Chondrocyte (in vitro differentiated cells): ENCODE data around the gene GRM4. TPM values are rescaled to one million over a fixed set of nuclear protein-coding genes. Genes with fewer than 3 reads are reported as not detected.

Experiments used
- DNase-seq: peaks from one replicate; pipeline ENCODE4 v3.0.0; 2021; ENCODE audit warnings: mixed read lengths, low spot score
- H3K27ac Mint-ChIP-seq: one replicate; pipeline ENCODE4 v1.8.0; 2021; ENCODE audit warnings: mild to moderate bottlenecking, moderate library complexity, mixed read lengths; ENCODE audit not compliant: unreplicated experiment
- H3K27me3 Mint-ChIP-seq: 2 replicates; pipeline ENCODE4 v1.8.0; 2021; ENCODE audit warnings: low read depth, mixed read lengths
- H3K36me3 Mint-ChIP-seq: 2 replicates; pipeline ENCODE4 v1.8.0; 2021; ENCODE audit warnings: low read depth, mixed read lengths
- H3K4me1 Mint-ChIP-seq: 2 replicates; pipeline ENCODE4 v1.8.0; 2021; ENCODE audit warnings: low read depth, mild to moderate bottlenecking, mixed read lengths
- H3K4me3 Mint-ChIP-seq: one replicate; pipeline ENCODE4 v1.8.0; 2021; ENCODE audit warnings: mild to moderate bottlenecking, moderate library complexity, mixed read lengths; ENCODE audit not compliant: unreplicated experiment
- H3K9me3 Mint-ChIP-seq: 2 replicates; pipeline ENCODE4 v1.8.0; 2021; ENCODE audit warnings: low read depth, mixed read lengths
- CTCF ChIP-seq: fragments of 200-600 bp; sonication (generic); IDR thresholded peaks from 2 replicates; pipeline ENCODE4 v1.5.0; 2021; ENCODE audit warnings: antibody characterized with exemption, mild to moderate bottlenecking, moderate library complexity
- total RNA-seq: library from RNA; stranded (reverse); gene quantifications from 3 replicates; pipeline ENCODE4 v1.2.1, GENCODE V29; 2021

GRM4 gene
- total RNA-seq, 1 donor from 2014 or later, result 0.27 TPM

- Mint-ChIP-seq H3K9me3 (no peaks in the 10 kb centered on the region), H3K27me3 (peaks cover 20% of the 10 kb centered on the region), H3K36me3 (peaks cover 3% of the 10 kb centered on the region), H3K4me3 (no peak overlapping the region), H3K4me1 (no peaks in the 10 kb centered on the region), H3K27ac (no peak overlapping the region)
- TF ChIP-seq CTCF, result no peak
- DNase-seq, result peak; percentile 62
These were observed 167.3 kb downstream of the GRM4 start for GRCh38 chr6:33978412-33979150.

- Mint-ChIP-seq H3K4me3 (no peak overlapping the region), H3K9me3 (no peaks in the 10 kb centered on the region), H3K4me1 (no peaks in the 10 kb centered on the region), H3K27ac (no peak overlapping the region), H3K36me3 (peaks cover 3% of the 10 kb centered on the region), H3K27me3 (peaks cover 21% of the 10 kb centered on the region)
- TF ChIP-seq CTCF, result no peak
- peak; percentile 51 for DNase-seq
These were observed 168.1 kb downstream of the GRM4 start for GRCh38 chr6:33977606-33978411.

GRCh38 chr6:33976437-33977360 lies 169.2 kb downstream of the GRM4 start:
- Mint-ChIP-seq H3K4me1 (no peaks in the 10 kb centered on the region), H3K9me3 (peaks cover 6% of the 10 kb centered on the region), H3K27ac (no peak overlapping the region), H3K27me3 (peaks cover 23% of the 10 kb centered on the region), H3K4me3 (no peak overlapping the region), H3K36me3 (peaks cover 4% of the 10 kb centered on the region)
- TF ChIP-seq CTCF, result no peak
- peak; percentile 25 for DNase-seq

- H3K36me3 Mint-ChIP-seq, result peaks cover 4% of the 10 kb centered on the region
- no peak for TF ChIP-seq CTCF
- no peak overlapping the region for H3K4me3 Mint-ChIP-seq
- no peaks in the 10 kb centered on the region for H3K4me1 Mint-ChIP-seq
- H3K27ac Mint-ChIP-seq, result no peak overlapping the region
- DNase-seq, result peak; percentile 72
- peaks cover 30% of the 10 kb centered on the region for H3K27me3 Mint-ChIP-seq
- peaks cover 11% of the 10 kb centered on the region for H3K9me3 Mint-ChIP-seq
These were observed 170.0 kb downstream of the GRM4 start for GRCh38 chr6:33975661-33976436.
